SK-N-SH treated with all-trans-retinoic acid at 6 μM for 48 hours (cell line): ENCODE results near the gene COL8A2.

Source experiments
- ESRRG ChIP-seq: fragments of 250-450 bp; sonication (Bioruptor Pico); IDR thresholded peaks from 2 replicates; pipeline ENCODE4 v1.6.1; 2021; ENCODE audit warnings: mild to moderate bottlenecking
- GLIS3 ChIP-seq: fragments of 250-450 bp; sonication (Bioruptor Pico); IDR thresholded peaks from 2 replicates; pipeline ENCODE4 v1.5.0; 2020; ENCODE audit warnings: mild to moderate bottlenecking, moderate library complexity
- SNAI2 ChIP-seq: fragments of 250-450 bp; sonication (Bioruptor Pico); IDR thresholded peaks from 2 replicates; pipeline ENCODE4 v1.5.0; 2020; ENCODE audit warnings: mild to moderate bottlenecking, moderate library complexity
- TCF4 ChIP-seq: fragments of 250-450 bp; sonication (Bioruptor Pico); IDR thresholded peaks from 2 replicates; pipeline ENCODE4 v1.8.0; 2021; ENCODE audit warnings: mild to moderate bottlenecking, moderate library complexity, borderline replicate concordance
- TOX ChIP-seq: fragments of 250-450 bp; sonication (Bioruptor Pico); IDR thresholded peaks from 2 replicates; pipeline ENCODE4 v1.8.0; 2021; ENCODE audit warnings: mild to moderate bottlenecking, moderate library complexity, borderline replicate concordance
- ZFP3 ChIP-seq: fragments of 250-450 bp; sonication (Bioruptor Pico); IDR thresholded peaks from 2 replicates; pipeline ENCODE4 v1.5.0; 2020; ENCODE audit warnings: mild to moderate bottlenecking, moderate library complexity
- ZNF565 ChIP-seq: fragments of 450-650 bp; formaldehyde crosslinking; conservative IDR thresholded peaks from 2 replicates; pipeline ENCODE4 v1.5.0; 2020; ENCODE audit warnings: low read depth, mild to moderate bottlenecking, moderate library complexity
- ZNF70 ChIP-seq: fragments of 450-650 bp; formaldehyde crosslinking; IDR thresholded peaks from 2 replicates; pipeline ENCODE4 v1.5.0; 2020; ENCODE audit warnings: mild to moderate bottlenecking, moderate library complexity

GRCh38 chr1:36168514-36168913 is 43.5 kb upstream of the COL8A2 start:
- no peak for TF ChIP-seq TOX (CRISPR knock-in tag)
- TF ChIP-seq ZFP3 (CRISPR knock-in tag), result no peak
- no peak for TF ChIP-seq ZNF70
- no peak for TF ChIP-seq ESRRG (CRISPR knock-in tag)
- TF ChIP-seq SNAI2 (CRISPR knock-in tag), result no peak
- TF ChIP-seq ZNF565 (CRISPR knock-in tag), result no peak
- TF ChIP-seq TCF4 (CRISPR knock-in tag), result no peak
- no peak for TF ChIP-seq GLIS3
